ENCODE results near the gene TPP1.

The TPP1 gene

DNA sequence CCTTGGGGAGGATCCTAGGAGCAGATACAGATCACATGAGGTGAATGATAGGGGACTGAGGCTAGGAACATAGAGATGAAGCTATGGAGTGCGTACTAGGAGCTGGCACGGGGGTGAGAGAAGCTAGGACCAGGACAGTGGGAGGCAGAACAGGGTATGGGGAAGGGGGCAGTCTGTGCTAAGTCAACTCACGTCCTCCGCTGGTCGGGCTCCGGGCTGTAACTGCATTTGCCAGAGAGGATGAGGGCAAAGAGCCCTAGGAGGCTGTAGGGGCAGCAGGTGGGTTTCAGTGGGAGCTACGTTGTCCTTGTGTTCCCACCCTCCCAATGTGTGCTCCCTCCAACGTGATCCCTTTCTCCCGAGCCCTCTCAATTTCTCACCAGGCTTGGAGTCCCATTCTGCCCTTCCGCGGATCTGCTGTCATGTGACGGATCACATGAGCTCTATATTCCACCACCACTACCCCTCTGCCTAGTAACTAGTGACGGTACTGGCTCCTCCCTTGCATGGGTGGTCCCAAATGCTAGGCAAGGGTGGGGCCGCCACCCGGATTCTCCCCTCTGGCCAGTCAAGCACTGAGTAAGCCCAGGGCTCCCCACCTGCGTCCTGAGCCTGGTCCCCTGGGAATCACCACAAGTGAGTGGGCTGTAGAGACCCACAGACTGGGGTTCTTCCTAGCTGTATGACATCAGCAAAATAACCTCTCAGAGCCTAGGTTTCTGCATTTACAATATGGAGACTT, at the start of gene TPP1:
Gene TPP1, minus strand, starts transcription at position 419 of the 742 bp plus-strand sequence. Its CDS starts 22 bp downstream, at position 397.
- DNase-seq = peak; percentile 90
- in situ Hi-C loops (cut with HindIII; ENCODE audit: low pct_ligation_motif_present, low pct_unique_long_range_greater_than_20kb, low sequenced_read_pairs) = no loop called here

DNA sequence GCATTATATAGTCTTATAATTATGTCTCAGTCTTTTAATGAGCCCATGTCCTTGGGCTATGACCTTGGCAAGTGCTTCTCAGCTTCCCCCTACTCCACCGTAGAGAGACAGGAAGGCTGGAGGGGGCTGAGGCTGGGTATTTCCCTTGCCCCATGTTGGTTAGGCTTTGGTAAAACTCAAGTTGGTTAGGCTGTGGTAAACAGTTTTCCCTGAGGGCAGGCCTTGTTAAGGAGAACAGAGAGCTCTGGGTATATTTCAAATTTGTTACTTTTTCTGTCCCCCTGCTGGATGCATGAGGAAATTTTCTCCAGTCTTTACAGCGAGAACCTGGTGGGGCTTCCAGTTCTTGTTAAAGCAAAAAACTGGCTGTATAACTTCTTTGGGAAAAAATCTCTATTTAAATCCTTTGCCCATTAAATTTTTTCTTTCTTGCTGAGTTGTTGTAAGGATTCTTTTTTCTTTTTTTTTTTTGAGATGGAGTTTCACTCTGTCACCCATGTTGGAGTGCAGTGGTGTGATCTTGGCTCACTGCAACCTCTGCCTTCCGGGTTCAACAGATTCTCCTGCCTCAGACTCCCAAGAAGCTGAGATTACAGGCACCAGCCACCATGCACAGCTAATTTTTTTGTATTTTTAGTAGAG, 48.6 kb upstream of the TPP1 start:
- DNase-seq = peak; percentile 19
- in situ Hi-C loops (cut with HindIII; ENCODE audit: low pct_ligation_motif_present, low pct_unique_long_range_greater_than_20kb, low sequenced_read_pairs) = no loop called here

DNA sequence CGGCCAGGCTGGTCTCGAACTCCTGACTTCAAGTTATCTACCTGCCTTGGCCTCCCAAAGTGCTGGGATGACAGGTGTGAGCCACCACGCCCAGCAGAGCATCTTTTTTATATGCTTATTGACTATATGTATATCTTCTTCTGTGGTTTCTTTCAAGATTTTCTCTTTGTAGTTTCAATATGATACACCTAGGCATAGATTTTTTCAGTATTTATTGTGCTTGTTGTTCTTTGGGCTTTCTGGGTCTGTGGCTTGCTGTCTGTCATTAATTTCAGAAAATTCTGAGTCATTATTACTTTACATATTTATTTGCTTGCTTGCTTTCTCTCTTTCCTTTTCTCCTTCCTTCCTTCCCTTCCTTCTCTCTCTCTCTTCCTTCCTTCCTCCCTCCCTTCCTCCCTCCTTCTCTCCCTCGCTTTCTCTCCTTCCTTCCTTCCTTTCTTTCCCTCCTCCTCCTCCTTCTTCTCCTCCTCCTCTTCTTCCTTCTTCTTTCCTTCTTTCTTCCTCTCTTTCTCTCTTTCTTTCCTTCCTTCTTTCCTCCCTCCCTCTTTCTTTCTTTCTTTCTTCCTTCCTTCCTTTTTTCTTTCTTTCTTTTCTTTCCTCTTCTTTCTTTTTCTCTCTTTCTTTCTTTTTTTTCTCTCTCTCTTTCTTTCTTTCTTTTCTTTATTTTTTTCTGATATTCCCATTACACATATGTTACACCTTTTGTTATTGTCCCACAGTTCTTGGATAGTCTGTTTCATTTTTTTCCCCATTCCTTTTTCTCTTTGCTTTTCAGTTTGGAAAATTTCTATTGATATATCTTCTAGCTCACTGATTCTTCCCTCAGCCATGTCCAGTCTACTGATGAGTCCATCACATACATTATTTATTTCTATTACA, 47.3 kb upstream of the TPP1 start:
- in situ Hi-C loops (cut with HindIII; ENCODE audit: low pct_ligation_motif_present, low pct_unique_long_range_greater_than_20kb, low sequenced_read_pairs) = no loop called here
- no peak for DNase-seq

DNA sequence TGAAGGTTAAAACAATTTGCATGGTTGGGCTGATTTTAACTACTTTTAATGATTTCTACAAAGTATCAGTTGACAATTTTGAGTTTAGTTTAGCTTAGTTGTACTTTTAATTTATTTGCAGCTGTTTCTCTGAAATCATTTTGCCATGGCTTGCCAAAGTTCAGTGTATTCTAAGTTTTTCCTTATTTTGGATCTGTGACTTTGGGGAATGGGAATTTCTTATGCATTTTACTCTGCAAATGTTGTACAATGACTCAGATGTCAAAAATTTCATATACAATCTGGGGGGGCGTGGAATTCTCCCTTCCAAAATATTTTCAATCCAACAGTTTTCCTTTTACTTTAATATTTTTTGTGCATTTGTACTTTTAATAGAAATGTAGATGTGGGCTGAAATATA, 45.3 kb upstream of the TPP1 start:
- no peak for DNase-seq
- in situ Hi-C loops (cut with HindIII; ENCODE audit: low pct_ligation_motif_present, low pct_unique_long_range_greater_than_20kb, low sequenced_read_pairs) = no loop called here

GRCh38 chr11:6663794-6664469, 44.7 kb upstream of the TPP1 start:
- in situ Hi-C loops (cut with HindIII; ENCODE audit: low pct_ligation_motif_present, low pct_unique_long_range_greater_than_20kb, low sequenced_read_pairs) = no loop called here
- DNase-seq = no peak

GRCh38 chr11:6660712-6661111, 41.5 kb upstream of the TPP1 start:
- DNase-seq = no peak
- in situ Hi-C loops (cut with HindIII; ENCODE audit: low pct_ligation_motif_present, low pct_unique_long_range_greater_than_20kb, low sequenced_read_pairs) = no loop called here

GRCh38 chr11:6658647-6659046, 39.4 kb upstream of the TPP1 start:
- in situ Hi-C loops (cut with HindIII; ENCODE audit: low pct_ligation_motif_present, low pct_unique_long_range_greater_than_20kb, low sequenced_read_pairs) = no loop called here

DNA sequence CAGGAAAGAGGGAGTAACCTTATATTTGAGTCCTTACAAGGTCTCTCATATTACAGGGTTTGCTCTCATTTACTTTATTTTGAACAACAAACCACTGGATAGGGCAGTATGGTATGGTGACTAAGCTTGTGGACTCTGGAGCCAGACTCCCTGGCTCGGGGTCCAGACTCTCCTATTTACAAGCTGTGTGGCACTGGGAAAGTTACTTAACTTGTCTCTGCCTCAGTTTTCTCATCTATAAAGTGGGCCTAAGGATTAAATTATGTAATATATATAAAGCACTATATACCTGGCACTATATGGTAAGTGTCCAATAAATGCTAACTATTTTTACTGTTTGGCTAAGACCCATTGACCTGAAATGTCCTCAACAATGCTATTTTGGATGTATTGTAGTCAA, 38.1 kb upstream of the TPP1 start:
- in situ Hi-C loops (cut with HindIII; ENCODE audit: low pct_ligation_motif_present, low pct_unique_long_range_greater_than_20kb, low sequenced_read_pairs) = no loop called here
- DNase-seq = no peak

More at GRCh38 chr11:6658647-6659046, 39.4 kb upstream of the TPP1 start:
- DNase-seq = no peak

DNA sequence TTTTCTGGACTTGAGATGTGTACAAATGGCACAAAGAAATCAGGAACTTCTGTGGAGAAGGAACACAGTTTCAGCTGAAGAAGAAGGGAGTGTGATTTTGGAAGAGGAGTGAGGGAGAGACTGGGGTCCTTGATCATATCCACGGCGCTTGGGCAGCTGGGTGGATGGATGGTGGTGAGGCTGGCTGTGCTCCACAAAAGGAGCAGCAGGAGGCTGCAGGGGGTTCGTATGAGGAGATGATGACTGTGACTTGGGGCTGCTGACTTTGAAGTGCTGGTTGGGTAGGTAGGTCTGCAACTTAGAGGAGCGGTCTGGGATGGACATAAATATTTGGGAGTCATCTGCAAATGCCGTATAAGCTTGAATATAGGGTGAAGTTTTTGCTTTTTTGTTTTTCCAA, 37.7 kb upstream of the TPP1 start:
- in situ Hi-C loops (cut with HindIII; ENCODE audit: low pct_ligation_motif_present, low pct_unique_long_range_greater_than_20kb, low sequenced_read_pairs) = no loop called here

GRCh38 chr11:6656584-6656915, 37.3 kb upstream of the TPP1 start:
- no peak for DNase-seq
- in situ Hi-C loops (cut with HindIII; ENCODE audit: low pct_ligation_motif_present, low pct_unique_long_range_greater_than_20kb, low sequenced_read_pairs) = no loop called here

More for the DNA sequence above, 37.7 kb upstream of the TPP1 start:
- DNase-seq = no peak

DNA sequence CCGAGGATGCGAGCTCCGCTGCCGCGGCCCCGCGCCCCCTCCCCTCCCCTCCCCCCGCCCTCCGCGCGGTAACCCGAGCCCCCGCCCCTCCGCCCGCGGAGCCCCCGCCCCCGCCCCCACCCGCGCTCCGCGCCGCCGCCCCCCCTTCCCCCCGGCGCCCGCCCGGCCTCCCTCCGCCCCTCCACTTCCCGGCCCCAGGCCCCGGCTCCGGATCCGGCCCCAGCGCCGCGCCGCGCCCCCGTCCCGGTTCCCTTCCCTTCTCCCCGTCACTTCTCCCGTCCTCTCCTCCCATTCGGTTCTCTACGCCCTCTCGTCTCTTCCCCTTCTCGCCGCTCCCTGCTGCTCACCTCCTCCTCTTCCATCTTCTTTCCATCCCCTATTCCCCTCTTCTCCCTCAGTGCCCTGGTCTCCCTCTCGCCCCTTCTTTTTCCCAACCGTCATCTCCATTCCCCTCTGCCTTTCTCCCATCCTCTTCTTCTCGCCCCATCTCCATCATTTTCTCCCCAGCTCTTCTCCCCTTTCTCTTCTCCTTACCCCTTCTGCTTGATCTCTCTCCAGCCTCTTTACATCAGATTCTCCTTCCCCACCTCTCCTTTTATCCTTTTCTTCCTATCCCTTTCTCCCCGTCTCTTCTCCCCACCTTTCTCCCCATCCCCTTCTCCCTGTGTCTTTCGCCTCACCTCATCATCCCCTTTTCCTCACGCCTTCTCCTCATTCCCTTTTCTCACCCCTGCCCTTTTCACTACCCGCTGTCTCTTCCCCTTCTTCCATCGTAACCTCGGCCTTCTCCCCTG, 36.8 kb upstream of the TPP1 start, which contains the start of gene DCHS1:
Gene DCHS1, minus strand, starts transcription at position 20 of the 794 bp plus-strand sequence. CDS start 14,196 bp downstream, outside the sequence.
- no peak for DNase-seq
- in situ Hi-C loops (cut with HindIII; ENCODE audit: low pct_ligation_motif_present, low pct_unique_long_range_greater_than_20kb, low sequenced_read_pairs) = no loop called here

- in situ Hi-C loops (cut with HindIII; ENCODE audit: low pct_ligation_motif_present, low pct_unique_long_range_greater_than_20kb, low sequenced_read_pairs) = no loop called here
- DNase-seq = no peak
Measured at GRCh38 chr11:6655020-6655789, 36.0 kb upstream of the TPP1 start.

- no peak for DNase-seq
Measured at GRCh38 chr11:6654281-6655019, 35.2 kb upstream of the TPP1 start.

DNA sequence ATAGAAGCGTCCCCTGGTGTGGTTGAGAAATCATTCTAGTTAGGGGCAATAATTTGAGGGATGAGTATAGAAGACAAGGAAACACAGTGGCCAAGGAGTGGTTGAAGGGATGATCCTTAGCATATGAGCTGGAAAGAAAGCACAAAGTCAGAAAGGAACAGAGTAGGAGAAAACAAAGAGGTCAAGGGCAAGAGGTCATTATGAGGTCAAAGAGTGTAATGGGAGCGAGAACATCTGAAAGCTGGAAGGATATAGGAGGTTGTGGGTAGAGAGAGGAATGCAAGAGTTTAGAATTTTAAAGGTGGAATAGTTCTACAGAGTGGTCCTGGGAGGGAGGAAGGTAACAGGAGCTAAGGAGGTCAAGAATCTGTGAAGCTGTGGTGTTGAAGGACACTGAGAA, 34.4 kb upstream of the TPP1 start:
- DNase-seq = no peak
- in situ Hi-C loops (cut with HindIII; ENCODE audit: low pct_ligation_motif_present, low pct_unique_long_range_greater_than_20kb, low sequenced_read_pairs) = no loop called here

More at GRCh38 chr11:6654281-6655019, 35.2 kb upstream of the TPP1 start:
- in situ Hi-C loops (cut with HindIII; ENCODE audit: low pct_ligation_motif_present, low pct_unique_long_range_greater_than_20kb, low sequenced_read_pairs) = no loop called here

GRCh38 chr11:6653097-6653496, 33.9 kb upstream of the TPP1 start:
- DNase-seq = no peak
- in situ Hi-C loops (cut with HindIII; ENCODE audit: low pct_ligation_motif_present, low pct_unique_long_range_greater_than_20kb, low sequenced_read_pairs) = no loop called here

- in situ Hi-C loops (cut with HindIII; ENCODE audit: low pct_ligation_motif_present, low pct_unique_long_range_greater_than_20kb, low sequenced_read_pairs) = no loop called here
- no peak for DNase-seq
Measured at GRCh38 chr11:6652182-6652581, 33.0 kb upstream of the TPP1 start.

DNA sequence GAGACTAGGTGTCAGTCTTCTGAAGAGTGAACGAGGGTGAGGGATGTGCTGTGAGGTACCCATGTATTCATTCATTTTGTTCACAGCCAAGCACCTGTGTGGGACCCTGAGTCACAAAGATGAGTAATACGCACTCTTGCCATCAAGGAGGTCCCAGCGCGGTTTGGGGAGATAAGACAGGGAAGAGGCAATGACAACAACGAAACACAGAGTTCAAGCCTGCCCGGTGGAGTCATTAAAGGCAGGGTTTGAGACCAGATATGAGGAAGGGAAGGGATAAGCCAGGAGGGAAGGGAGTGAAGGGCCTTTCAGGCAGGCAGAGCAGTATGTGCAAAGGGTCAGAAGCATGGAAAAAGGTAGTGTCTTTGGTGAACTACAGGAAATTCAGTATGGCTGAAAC, 31.8 kb upstream of the TPP1 start:
- in situ Hi-C loops (cut with HindIII; ENCODE audit: low pct_ligation_motif_present, low pct_unique_long_range_greater_than_20kb, low sequenced_read_pairs) = no loop called here
- DNase-seq = no peak

All from ACHN (cell line).